Progenitor cell of endocrine pancreas (in vitro differentiated cells): ENCODE data around the gene POU3F1. TPM values are rescaled to one million over a fixed set of nuclear protein-coding genes. Genes with fewer than 3 reads are reported as not detected.

Experiments used
- DNase-seq: peaks from one replicate; pipeline ENCODE4 v3.0.0; 2021; ENCODE audit warnings: low spot score; ENCODE audit not compliant: unreplicated experiment
- H3K27ac Mint-ChIP-seq: 2 replicates; pipeline ENCODE4 v1.8.0; 2021; ENCODE audit warnings: mild to moderate bottlenecking, moderate library complexity, mixed read lengths
- H3K27me3 Mint-ChIP-seq: 2 replicates; pipeline ENCODE4 v1.8.0; 2021; ENCODE audit warnings: mixed read lengths
- H3K36me3 Mint-ChIP-seq: 2 replicates; pipeline ENCODE4 v1.8.0; 2022; ENCODE audit warnings: mixed read lengths; ENCODE audit not compliant: insufficient read depth
- H3K4me1 Mint-ChIP-seq: 2 replicates; pipeline ENCODE4 v1.8.0; 2021; ENCODE audit warnings: low read depth, mixed read lengths
- H3K4me3 Mint-ChIP-seq: 2 replicates; pipeline ENCODE4 v1.8.0; 2021; ENCODE audit warnings: low read depth, mild to moderate bottlenecking, moderate library complexity, mixed read lengths
- H3K9me3 Mint-ChIP-seq: 2 replicates; pipeline ENCODE4 v1.8.0; 2021; ENCODE audit warnings: low read depth, mixed read lengths
- CTCF ChIP-seq: fragments of 200-600 bp; sonication (generic); IDR thresholded peaks from one replicate; pipeline ENCODE4 v1.5.0; 2021; ENCODE audit warnings: antibody characterized with exemption, mild to moderate bottlenecking; ENCODE audit not compliant: unreplicated experiment
- total RNA-seq: library from RNA; stranded (reverse); gene quantifications from 2 replicates; pipeline ENCODE4 v1.2.1, GENCODE V29; 2021

Gene POU3F1
- total RNA-seq, 1 donor from 2014 or later: 0.43 TPM

GRCh38 chr1:38068220-38068979 is 21.8 kb upstream of the POU3F1 start:
- Mint-ChIP-seq H3K9me3 (no peaks in the 10 kb centered on the region), H3K4me1 (peaks cover 2% of the 10 kb centered on the region), H3K36me3 (no peaks in the 10 kb centered on the region), H3K27me3 (peaks cover 42% of the 10 kb centered on the region), H3K4me3 (no peak overlapping the region), H3K27ac (no peak overlapping the region)
- DNase-seq: no peak
- no peak for TF ChIP-seq CTCF

GRCh38 chr1:38064197-38064903 is 17.8 kb upstream of the POU3F1 start:
- H3K4me1 Mint-ChIP-seq: no peaks in the 10 kb centered on the region
- H3K9me3 Mint-ChIP-seq: no peaks in the 10 kb centered on the region
- TF ChIP-seq CTCF: no peak
- DNase-seq: no peak
- H3K36me3 Mint-ChIP-seq: no peaks in the 10 kb centered on the region
- peaks cover 32% of the 10 kb centered on the region for H3K27me3 Mint-ChIP-seq
- no peak overlapping the region for H3K27ac Mint-ChIP-seq
- H3K4me3 Mint-ChIP-seq: no peak overlapping the region

GRCh38 chr1:38063616-38064015 is 17.0 kb upstream of the POU3F1 start:
- Mint-ChIP-seq H3K27ac (no peak overlapping the region), H3K9me3 (no peaks in the 10 kb centered on the region), H3K36me3 (no peaks in the 10 kb centered on the region), H3K4me1 (no peaks in the 10 kb centered on the region), H3K4me3 (no peak overlapping the region), H3K27me3 (peaks cover 32% of the 10 kb centered on the region)
- no peak for DNase-seq
- TF ChIP-seq CTCF: no peak

GRCh38 chr1:38062361-38063288 is 16.0 kb upstream of the POU3F1 start:
- Mint-ChIP-seq H3K4me1 (no peaks in the 10 kb centered on the region), H3K4me3 (no peak overlapping the region), H3K9me3 (no peaks in the 10 kb centered on the region), H3K27me3 (peaks cover 32% of the 10 kb centered on the region), H3K27ac (no peak overlapping the region), H3K36me3 (no peaks in the 10 kb centered on the region)
- DNase-seq: no peak
- no peak for TF ChIP-seq CTCF

- no peaks in the 10 kb centered on the region for H3K36me3 Mint-ChIP-seq
- no peaks in the 10 kb centered on the region for H3K9me3 Mint-ChIP-seq
- DNase-seq: no peak
- H3K4me3 Mint-ChIP-seq: no peak overlapping the region
- no peak for TF ChIP-seq CTCF
- H3K27me3 Mint-ChIP-seq: peaks cover 27% of the 10 kb centered on the region
- no peaks in the 10 kb centered on the region for H3K4me1 Mint-ChIP-seq
- H3K27ac Mint-ChIP-seq: no peak overlapping the region
These were observed 15.3 kb upstream of the POU3F1 start for GRCh38 chr1:38061883-38062328.
